ENCODE data around the gene GEMIN4.

GRCh38 chr17:718075-718474, 34.0 kb downstream of the GEMIN4 start:
- TF ChIP-seq CTCF (IDR thresholded peaks at IDR 0.05), result no peak
- no peak for TF ChIP-seq EZH2phosphoT487 (IDR thresholded peaks at IDR 0.05)

All from neural progenitor cell (in vitro differentiated cells).